ENCODE measurements around the gene RHOA.
"Not testable (repeated sequence)": the region's sequence is repeated elsewhere in the genome, so short reads cannot be mapped to it uniquely, and the experiment has no call there.

The RHOA gene

GRCh38 chr3:49401766-49402165, 10.0 kb downstream of the RHOA start:
- Histone ChIP-seq H3K9ac (no peak overlapping the region), H3K36me3 (ENCODE audit: control insufficient read depth, insufficient read depth, low read length) (no peaks in the 10 kb centered on the region), H3K27me3 (ENCODE audit: control insufficient read depth, insufficient read depth, low read length) (no peaks in the 10 kb centered on the region), H3K4me3 (ENCODE audit: low read depth, low read length) (no peak overlapping the region), H3K4me1 (peaks cover 16% of the 10 kb centered on the region), H3K9me3 (ENCODE audit: control insufficient read depth, low read length) (no peaks in the 10 kb centered on the region), H3K4me2 (ENCODE audit: low read length) (no peak overlapping the region), H2AFZ (no peak overlapping the region), H3K27ac (no peak overlapping the region), H3K79me2 (peaks cover 81% of the 10 kb centered on the region)
- TF ChIP-seq CTCF (IDR thresholded peaks at IDR 0.05) = no peak

GRCh38 chr3:49399461-49399860, 12.3 kb downstream of the RHOA start:
- Histone ChIP-seq H3K36me3 (ENCODE audit: control insufficient read depth, insufficient read depth, low read length) (no peaks in the 10 kb centered on the region), H2AFZ (no peak overlapping the region), H3K27ac (no peak overlapping the region), H3K4me3 (ENCODE audit: low read depth, low read length) (no peak overlapping the region), H3K4me2 (ENCODE audit: low read length) (no peak overlapping the region), H3K4me1 (peaks cover 12% of the 10 kb centered on the region), H3K27me3 (ENCODE audit: control insufficient read depth, insufficient read depth, low read length) (no peaks in the 10 kb centered on the region), H3K9me3 (ENCODE audit: control insufficient read depth, low read length) (no peaks in the 10 kb centered on the region), H3K9ac (no peak overlapping the region), H3K79me2 (peaks cover 90% of the 10 kb centered on the region)
- no peak for TF ChIP-seq CTCF (IDR thresholded peaks at IDR 0.05)

GRCh38 chr3:49397470-49397869, 14.3 kb downstream of the RHOA start:
- no peak for TF ChIP-seq CTCF (IDR thresholded peaks at IDR 0.05)
- Histone ChIP-seq H3K36me3 (ENCODE audit: control insufficient read depth, insufficient read depth, low read length) (no peaks in the 10 kb centered on the region), H3K27ac (peak overlapping the region; percentile 42), H2AFZ (no peak overlapping the region), H3K9me3 (ENCODE audit: control insufficient read depth, low read length) (no peaks in the 10 kb centered on the region), H3K4me3 (ENCODE audit: low read depth, low read length) (no peak overlapping the region), H3K79me2 (peaks cover 91% of the 10 kb centered on the region), H3K4me2 (ENCODE audit: low read length) (no peak overlapping the region), H3K9ac (no peak overlapping the region), H3K4me1 (peaks cover 12% of the 10 kb centered on the region), H3K27me3 (ENCODE audit: control insufficient read depth, insufficient read depth, low read length) (no peaks in the 10 kb centered on the region)

- not testable (repeated sequence) for H3K4me1 ChIP-seq; H3K9me3 ChIP-seq (ENCODE audit: control insufficient read depth, low read length); H3K4me2 ChIP-seq (ENCODE audit: low read length)
Measured at GRCh38 chr3:49391310-49391709, 20.5 kb downstream of the RHOA start.

GRCh38 chr3:49389297-49389696, 22.5 kb downstream of the RHOA start:
- no peak overlapping the region for H2AFZ ChIP-seq
- no peak overlapping the region for H3K9ac ChIP-seq
- H3K4me1 ChIP-seq = no peaks in the 10 kb centered on the region
- H3K4me2 ChIP-seq (ENCODE audit: low read length) = no peak overlapping the region
- no peak overlapping the region for H3K4me3 ChIP-seq (ENCODE audit: low read depth, low read length)
- H3K79me2 ChIP-seq = peaks cover 90% of the 10 kb centered on the region
- no peaks in the 10 kb centered on the region for H3K9me3 ChIP-seq (ENCODE audit: control insufficient read depth, low read length)
- H3K36me3 ChIP-seq (ENCODE audit: control insufficient read depth, insufficient read depth, low read length) = no peaks in the 10 kb centered on the region
- no peaks in the 10 kb centered on the region for H3K27me3 ChIP-seq (ENCODE audit: control insufficient read depth, insufficient read depth, low read length)
- TF ChIP-seq CTCF (IDR thresholded peaks at IDR 0.05) = no peak
- H3K27ac ChIP-seq = no peak overlapping the region

More at GRCh38 chr3:49391310-49391709, 20.5 kb downstream of the RHOA start:
- H2AFZ ChIP-seq; H3K36me3 ChIP-seq (ENCODE audit: control insufficient read depth, insufficient read depth, low read length); H3K9ac ChIP-seq; H3K27ac ChIP-seq; H3K27me3 ChIP-seq (ENCODE audit: control insufficient read depth, insufficient read depth, low read length); H3K4me3 ChIP-seq (ENCODE audit: low read depth, low read length): not testable (repeated sequence)
- H3K79me2 ChIP-seq = peaks cover 90% of the 10 kb centered on the region
